NCI-H1417 treated with DMSO at 0.1 percent for 48 hours (cell line): ENCODE results near the gene THSD4.

Experiments
- DNase-seq: peaks from one replicate; lab custom pipeline; 2025; lab: John Stamatoyannopoulos, UW

THSD4 gene

GRCh38 chr15:71114887-71115566, at the start of gene THSD4:
Gene THSD4, plus strand, starts transcription at chr15:71115471.
- no peak for DNase-seq

GRCh38 chr15:71066983-71067382, 48.3 kb upstream of the THSD4 start:
- no peak for DNase-seq

- DNase-seq: no peak
Measured at GRCh38 chr15:71069693-71070092, 45.6 kb upstream of the THSD4 start.

GRCh38 chr15:71071529-71071928, 43.7 kb upstream of the THSD4 start:
- no peak for DNase-seq

- DNase-seq: no peak
Measured at GRCh38 chr15:71072423-71072822, 42.8 kb upstream of the THSD4 start.

- no peak for DNase-seq
Measured at GRCh38 chr15:71078506-71079207, 36.6 kb upstream of the THSD4 start.

GRCh38 chr15:71079208-71080044, 35.8 kb upstream of the THSD4 start:
- DNase-seq: no peak

GRCh38 chr15:71080166-71080565, 35.1 kb upstream of the THSD4 start:
- no peak for DNase-seq

GRCh38 chr15:71080705-71081104, 34.6 kb upstream of the THSD4 start:
- no peak for DNase-seq

GRCh38 chr15:71082803-71083202, 32.5 kb upstream of the THSD4 start:
- DNase-seq: no peak

GRCh38 chr15:71083349-71083748, 31.9 kb upstream of the THSD4 start:
- no peak for DNase-seq

GRCh38 chr15:71084264-71084663, 31.0 kb upstream of the THSD4 start:
- DNase-seq: no peak

GRCh38 chr15:71085809-71086208, 29.5 kb upstream of the THSD4 start:
- DNase-seq: peak; percentile 8

- no peak for DNase-seq
Measured at GRCh38 chr15:71088155-71088554, 27.1 kb upstream of the THSD4 start.

- DNase-seq: no peak
Measured at GRCh38 chr15:71088683-71089082, 26.6 kb upstream of the THSD4 start.

- DNase-seq: no peak
Measured at GRCh38 chr15:71089801-71090200, 25.5 kb upstream of the THSD4 start.

GRCh38 chr15:71091601-71092000, 23.7 kb upstream of the THSD4 start:
- no peak for DNase-seq

GRCh38 chr15:71092056-71092600, 23.1 kb upstream of the THSD4 start:
- no peak for DNase-seq

- no peak for DNase-seq
Measured at GRCh38 chr15:71093054-71094024, 21.9 kb upstream of the THSD4 start.

- no peak for DNase-seq
Measured at GRCh38 chr15:71094137-71094536, 21.1 kb upstream of the THSD4 start.

- no peak for DNase-seq
Measured at GRCh38 chr15:71096676-71097075, 18.6 kb upstream of the THSD4 start.
